Measurements from ENCODE around the gene THRB.

The THRB gene

GRCh38 chr3:24388159-24388558 is 106.5 kb downstream of the THRB start:
- no peaks in the 10 kb centered on the region for H3K36me3 Mint-ChIP-seq (ENCODE audit: low read depth)
- H3K27ac Mint-ChIP-seq, result no peak overlapping the region
- H3K27me3 Mint-ChIP-seq (ENCODE audit: low read depth, poor library complexity), result no peaks in the 10 kb centered on the region
- no peak overlapping the region for H3K4me3 Mint-ChIP-seq
- H3K9me3 Mint-ChIP-seq, result no peaks in the 10 kb centered on the region
- no peak for TF ChIP-seq CTCF (IDR thresholded peaks at IDR 0.05)
- H3K4me1 Mint-ChIP-seq, result peaks cover 2% of the 10 kb centered on the region
- no peak for DNase-seq

GRCh38 chr3:24387493-24387892 is 107.2 kb downstream of the THRB start:
- H3K9me3 Mint-ChIP-seq, result no peaks in the 10 kb centered on the region
- no peaks in the 10 kb centered on the region for H3K27me3 Mint-ChIP-seq (ENCODE audit: low read depth, poor library complexity)
- no peaks in the 10 kb centered on the region for H3K36me3 Mint-ChIP-seq (ENCODE audit: low read depth)
- no peak overlapping the region for H3K4me3 Mint-ChIP-seq
- no peak for DNase-seq
- H3K27ac Mint-ChIP-seq, result no peak overlapping the region
- TF ChIP-seq CTCF (IDR thresholded peaks at IDR 0.05), result no peak
- no peaks in the 10 kb centered on the region for H3K4me1 Mint-ChIP-seq

- Mint-ChIP-seq H3K9me3 (no peaks in the 10 kb centered on the region), H3K4me3 (no peak overlapping the region), H3K4me1 (no peaks in the 10 kb centered on the region), H3K27me3 (ENCODE audit: low read depth, poor library complexity) (no peaks in the 10 kb centered on the region), H3K36me3 (ENCODE audit: low read depth) (no peaks in the 10 kb centered on the region), H3K27ac (no peak overlapping the region)
- no peak for TF ChIP-seq CTCF (IDR thresholded peaks at IDR 0.05)
- no peak for DNase-seq
Measured at GRCh38 chr3:24387000-24387399, 107.7 kb downstream of the THRB start.

- no peak overlapping the region for H3K4me3 Mint-ChIP-seq
- no peak for DNase-seq
- no peaks in the 10 kb centered on the region for H3K36me3 Mint-ChIP-seq (ENCODE audit: low read depth)
- H3K27me3 Mint-ChIP-seq (ENCODE audit: low read depth, poor library complexity), result no peaks in the 10 kb centered on the region
- no peaks in the 10 kb centered on the region for H3K9me3 Mint-ChIP-seq
- H3K27ac Mint-ChIP-seq, result no peak overlapping the region
- no peak for TF ChIP-seq CTCF (IDR thresholded peaks at IDR 0.05)
- H3K4me1 Mint-ChIP-seq, result no peaks in the 10 kb centered on the region
Measured at GRCh38 chr3:24386458-24386857, 108.2 kb downstream of the THRB start.

- Mint-ChIP-seq H3K4me1 (no peaks in the 10 kb centered on the region), H3K4me3 (no peak overlapping the region), H3K36me3 (ENCODE audit: low read depth) (no peaks in the 10 kb centered on the region), H3K27me3 (ENCODE audit: low read depth, poor library complexity) (no peaks in the 10 kb centered on the region), H3K27ac (no peak overlapping the region), H3K9me3 (no peaks in the 10 kb centered on the region)
- no peak for DNase-seq
- TF ChIP-seq CTCF (IDR thresholded peaks at IDR 0.05), result no peak
Measured at GRCh38 chr3:24385012-24385615, 109.5 kb downstream of the THRB start.

- Mint-ChIP-seq H3K4me1 (no peaks in the 10 kb centered on the region), H3K36me3 (ENCODE audit: low read depth) (no peaks in the 10 kb centered on the region), H3K27ac (no peak overlapping the region), H3K4me3 (no peak overlapping the region), H3K27me3 (ENCODE audit: low read depth, poor library complexity) (no peaks in the 10 kb centered on the region), H3K9me3 (no peaks in the 10 kb centered on the region)
- TF ChIP-seq CTCF (IDR thresholded peaks at IDR 0.05), result no peak
- no peak for DNase-seq
Measured at GRCh38 chr3:24382647-24383046, 112.0 kb downstream of the THRB start.
